ENCODE results near the gene VPS4B. TPM values are rescaled to one million over a fixed set of nuclear protein-coding genes. Genes with fewer than 3 reads are reported as not detected.

The VPS4B gene
- total RNA-seq, 1 experiment from 2014 or later = 60.2 TPM

DNA sequence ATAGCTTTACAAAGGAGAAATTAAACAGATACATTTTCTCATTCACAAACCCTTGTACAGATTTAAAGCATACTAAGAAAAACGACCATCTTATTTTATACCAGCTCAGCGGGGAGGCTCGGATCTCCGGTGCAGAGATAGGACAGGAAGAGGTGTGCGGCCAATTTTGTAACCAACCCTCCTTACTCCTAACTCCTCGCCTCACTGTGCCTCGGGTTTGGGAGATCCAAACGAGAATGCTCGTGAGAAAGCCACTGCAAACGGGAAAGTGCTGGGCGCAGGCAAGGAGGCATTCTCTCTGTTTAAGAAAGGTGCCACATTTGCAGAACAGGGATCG, 56.4 kb downstream of the VPS4B start:
- Histone ChIP-seq H2BK15ac (ENCODE audit: low read depth, low read length) (no peak overlapping the region), H3K79me2 (ENCODE audit: insufficient read depth, low read length) (no peaks in the 10 kb centered on the region; the same call in 1 of the 2 replicates), H4K91ac (ENCODE audit: insufficient read length, low read depth, low read length) (no peak overlapping the region), H2BK12ac (ENCODE audit: insufficient read length, low read depth, low read length) (no peak overlapping the region), H2AFZ (ENCODE audit: low read length) (no peak overlapping the region), H3K14ac (ENCODE audit: insufficient read depth, low read length) (no peak overlapping the region), H2BK5ac (ENCODE audit: insufficient read length, low read length) (no peak overlapping the region), H3K56ac (ENCODE audit: insufficient read length, low read depth, low read length) (no peak overlapping the region), H4K20me1 (ENCODE audit: control insufficient read depth, insufficient read depth, insufficient read length) (peaks cover 2% of the 10 kb centered on the region), H2BK120ac (ENCODE audit: low read depth, low read length, poor library complexity, severe bottlenecking) (no peak overlapping the region), H3K9me3 (ENCODE audit: control insufficient read depth, low read depth, low read length) (peaks cover 8% of the 10 kb centered on the region), H3K18ac (ENCODE audit: insufficient read length, low read depth, low read length) (no peak overlapping the region), H3K4me2 (ENCODE audit: insufficient read depth, insufficient read length, low read length) (peak overlapping the region; percentile 83), H4K5ac (ENCODE audit: insufficient read length, low read depth, low read length) (no peak overlapping the region), H3T11ph (ENCODE audit: low read length) (no peak overlapping the region), H2BK20ac (ENCODE audit: low read depth, low read length, poor library complexity, severe bottlenecking) (no peak overlapping the region), H4K8ac (replicated peaks; ENCODE audit: insufficient read length, low read depth, low read length) (no peak overlapping the region), H3K27ac (ENCODE audit: insufficient read length, low read depth, low read length) (no peak overlapping the region), H2AK5ac (ENCODE audit: insufficient read length, low read length) (no peak overlapping the region), H3K23me2 (ENCODE audit: insufficient read length, low read depth, low read length, poor library complexity, severe bottlenecking) (peaks cover 4% of the 10 kb centered on the region), H3K9ac (ENCODE audit: extremely low read depth, insufficient read length, low read length) (peak overlapping the region; percentile 63), H3K4ac (ENCODE audit: low read depth, low read length) (no peak overlapping the region), H3K27me3 (ENCODE audit: insufficient read depth, low read length) (no peaks in the 10 kb centered on the region), H3K4me1 (ENCODE audit: insufficient read depth, low read length) (no peaks in the 10 kb centered on the region), H3K79me1 (ENCODE audit: insufficient read depth, low read depth, low read length, poor library complexity, severe bottlenecking) (no peaks in the 10 kb centered on the region), H3K23ac (ENCODE audit: insufficient read length, low read depth, low read length) (no peak overlapping the region)
- Mint-ChIP-seq H3K27ac (peak overlapping the region in 1 of 3 experiments; percentile 89; a peak in 2 of 7 replicates), H3K36me3 (ENCODE audit: insufficient read depth in 1 of 3, low read depth in 3 of 3) (peaks cover 15 to 38% (median 30%) of the 10 kb centered on the region in 3 experiments), H3K4me1 (peaks cover 12 to 14% of the 10 kb centered on the region in 2 experiments), H3K9me3 (peaks cover 11 to 12% of the 10 kb centered on the region in 2 experiments), H3K27me3 (ENCODE audit: low read depth) (no peaks in the 10 kb centered on the region), H3K4me3 (peak overlapping the region; percentile 86 to 90)
- no peak for DNase-seq
- no CpG with 5 or more reads among the region's 12 CpGs for WGBS (ENCODE audit: extremely low coverage, insufficient read length, low lambda C conversion rate)
- TF ChIP-seq, protein P1, sequence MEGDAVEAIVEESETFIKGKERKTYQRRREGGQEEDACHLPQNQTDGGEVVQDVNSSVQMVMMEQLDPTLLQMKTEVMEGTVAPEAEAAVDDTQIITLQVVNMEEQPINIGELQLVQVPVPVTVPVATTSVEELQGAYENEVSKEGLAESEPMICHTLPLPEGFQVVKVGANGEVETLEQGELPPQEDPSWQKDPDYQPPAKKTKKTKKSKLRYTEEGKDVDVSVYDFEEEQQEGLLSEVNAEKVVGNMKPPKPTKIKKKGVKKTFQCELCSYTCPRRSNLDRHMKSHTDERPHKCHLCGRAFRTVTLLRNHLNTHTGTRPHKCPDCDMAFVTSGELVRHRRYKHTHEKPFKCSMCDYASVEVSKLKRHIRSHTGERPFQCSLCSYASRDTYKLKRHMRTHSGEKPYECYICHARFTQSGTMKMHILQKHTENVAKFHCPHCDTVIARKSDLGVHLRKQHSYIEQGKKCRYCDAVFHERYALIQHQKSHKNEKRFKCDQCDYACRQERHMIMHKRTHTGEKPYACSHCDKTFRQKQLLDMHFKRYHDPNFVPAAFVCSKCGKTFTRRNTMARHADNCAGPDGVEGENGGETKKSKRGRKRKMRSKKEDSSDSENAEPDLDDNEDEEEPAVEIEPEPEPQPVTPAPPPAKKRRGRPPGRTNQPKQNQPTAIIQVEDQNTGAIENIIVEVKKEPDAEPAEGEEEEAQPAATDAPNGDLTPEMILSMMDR (conservative IDR thresholded peaks at IDR 0.05) = no peak

Data from H9 (cell line).